Measurements from ENCODE around the gene NUDT13. TPM values are rescaled to one million over a fixed set of nuclear protein-coding genes. Genes with fewer than 3 reads are reported as not detected.

Gene NUDT13
- total RNA-seq, 2 experiments from 2014 or later, result 1.5 TPM

DNA sequence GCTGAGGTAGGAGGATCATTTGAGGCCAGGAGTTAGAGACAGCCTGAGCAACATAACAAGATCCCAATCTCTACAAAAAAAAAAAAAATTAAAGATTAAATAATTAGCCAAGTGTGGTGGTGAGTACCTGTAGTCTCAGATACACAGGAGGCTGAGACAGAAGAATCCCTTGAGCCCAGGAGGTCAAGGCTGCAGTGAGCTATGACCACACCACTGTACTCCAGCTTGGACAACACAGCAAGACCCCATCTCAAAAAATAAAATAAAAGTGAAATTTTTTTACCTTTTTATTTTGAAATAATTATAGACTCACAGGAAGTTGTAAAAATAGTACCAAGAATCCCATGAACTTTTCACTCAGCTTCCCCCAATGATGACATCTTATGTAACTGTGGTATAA, 62.6 kb downstream of the NUDT13 start:
- Mint-ChIP-seq H3K27me3 (no peaks in the 10 kb centered on the region), H3K9me3 (no peaks in the 10 kb centered on the region), H3K36me3 (ENCODE audit: low read depth) (peaks cover 3% of the 10 kb centered on the region), H3K27ac (no peak overlapping the region), H3K4me1 (peaks cover 6% of the 10 kb centered on the region), H3K4me3 (no peak overlapping the region)
- CTCF ChIA-PET, result interaction anchor here (0.6 to 2.0 kb wide), 4 partner anchors 9 to 219 kb away, joined by 3 to 7 read pairs (median 4); no protein-coding TSS in a partner anchor
- no peak for DNase-seq
- POLR2A ChIA-PET, result no interaction called here

DNA sequence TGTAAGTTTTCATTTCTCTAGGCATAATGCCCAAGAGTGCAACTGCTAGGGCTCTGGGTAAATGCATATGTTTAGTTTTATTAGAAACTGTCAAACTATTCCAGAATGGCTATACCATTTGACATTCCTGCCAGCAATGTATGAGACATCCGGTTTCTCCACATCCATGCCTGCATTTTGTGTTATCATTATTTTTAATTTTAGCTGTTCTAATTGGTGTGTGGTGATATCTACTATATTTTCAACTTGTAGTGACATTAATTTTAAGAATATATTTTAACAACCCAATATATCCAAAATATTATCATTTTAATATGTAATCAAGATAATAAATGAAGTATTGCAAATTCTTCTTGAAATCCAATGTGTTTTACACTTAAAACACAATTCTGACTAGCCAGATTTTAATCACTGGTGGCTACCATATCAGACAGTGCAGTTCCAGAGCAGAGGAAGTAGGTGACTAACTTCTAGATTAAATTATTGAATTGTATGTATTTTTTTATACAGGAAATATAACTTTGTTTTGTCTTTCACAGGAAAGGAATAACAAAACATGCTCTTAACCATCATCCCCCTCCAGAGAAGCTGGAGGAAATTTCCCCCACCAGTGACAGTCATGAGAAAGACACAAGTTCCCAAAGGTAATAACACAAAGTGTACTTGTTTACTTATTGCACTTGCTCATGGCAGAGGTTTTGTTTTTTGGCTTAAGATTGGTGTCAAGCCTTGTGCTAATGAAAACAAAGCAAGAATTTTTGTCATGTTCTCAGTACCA, 64.1 kb downstream of the NUDT13 start:
- H3K4me3 Mint-ChIP-seq, result no peak overlapping the region
- POLR2A ChIA-PET, result interaction anchor here (0.6 kb wide), 1 partner anchor 1038 kb away, joined by 3 read pairs; no protein-coding TSS in a partner anchor
- CTCF ChIA-PET, result interaction anchor here (2.0 kb wide), 1 partner anchor 8 kb away, joined by 5 read pairs; no protein-coding TSS in a partner anchor
- H3K4me1 Mint-ChIP-seq, result no peaks in the 10 kb centered on the region
- no peaks in the 10 kb centered on the region for H3K9me3 Mint-ChIP-seq
- no peak for DNase-seq
- peaks cover 2% of the 10 kb centered on the region for H3K36me3 Mint-ChIP-seq (ENCODE audit: low read depth)
- no peaks in the 10 kb centered on the region for H3K27me3 Mint-ChIP-seq
- no peak overlapping the region for H3K27ac Mint-ChIP-seq

Other genes with a start within 250 kb of the NUDT13 start
- not detected for gene OIT3, start 216.7 kb upstream of the NUDT13 start, total RNA-seq
- not detected for gene PLA2G12B, start 155.6 kb upstream of the NUDT13 start, total RNA-seq
- 10 to 100 TPM; 31.4 to 32.9 TPM for gene P4HA1, start 13.6 kb upstream of the NUDT13 start, total RNA-seq
- 10 to 100 TPM; 30.5 to 31.7 TPM for gene ECD, start 57.6 kb downstream of the NUDT13 start, total RNA-seq
- gene FAM149B1, start 57.7 kb downstream of the NUDT13 start, total RNA-seq, result 10 to 100 TPM; 15.2 to 17.0 TPM
- gene DNAJC9, start 136.8 kb downstream of the NUDT13 start, total RNA-seq, result 10 to 100 TPM; 54.8 to 63.6 TPM
- gene MRPS16, start 142.2 kb downstream of the NUDT13 start, total RNA-seq, result 10 to 100 TPM; 91.3 to 95.4 TPM
- gene CFAP70, start 248.4 kb downstream of the NUDT13 start, total RNA-seq, result under 1 TPM; 0.57 to 0.75 TPM

Measured in activated CD4-positive, alpha-beta T cell treated with anti-CD3 and anti-CD28 coated beads, Interleukin-2, amount 10 ng/mL, durations not matched to agents 7 days and 5 days (primary cell).